A549 (cell line): ENCODE measurements around the gene PCGF2. TPM values are rescaled to one million over a fixed set of nuclear protein-coding genes. Genes with fewer than 3 reads are reported as not detected.

Source experiments
- ATAC-seq, 2 experiments: fragments of 200-7000 bp in 1 of 2; fragments of >200 bp in 1 of 2; cut with Nextera tagmentation in 1 of 2; cut with Tn5 transposase in 1 of 2; 3 replicates each; pipeline versions ENCODE4 v1.8.0 to v1.9.1; 2018 to 2020; ENCODE audit warnings: mild to moderate bottlenecking in 1 of 2, moderate library complexity in 1 of 2
- CTCF ChIA-PET: fragments of 300-600 bp; sonication (Branson Sonifier 250); formaldehyde crosslinking; extraction: SDS; loops from one replicate; lab custom pipeline; 2021; ENCODE audit warnings: antibody characterized with exemption, inconsistent platforms; lab: Yijun Ruan, JAX
- POLR2A ChIA-PET: fragments of 350-600 bp; formaldehyde crosslinking; extraction: SDS; loops from one replicate; lab custom pipeline; 2021; ENCODE audit warnings: antibody characterized with exemption, inconsistent platforms; lab: Yijun Ruan, JAX
- DNase-seq, 2 experiments: peaks; one replicate each; pipeline versions ENCODE4 v3.0.0 to v3.0.0-alpha.2; 2011 to 2016; ENCODE audit warnings: low read depth in 1 of 2, low spot score in 1 of 2
- FAIRE-seq: peaks from 2 replicates; lab custom pipeline; 2011; peaks lifted over from hg19 to GRCh38; lab: Jason Lieb, UNC
- H3K27ac ChIP-seq, 2 experiments: fragments of >200 bp; sonication (Bioruptor Twin); formaldehyde crosslinking; 3 replicates each; pipeline ENCODE4 v1.5.1; 2016 to 2017
- H3K4me1 ChIP-seq: fragments of >200 bp; sonication (Bioruptor Twin); formaldehyde crosslinking; 3 replicates; pipeline ENCODE4 v1.6.1; 2016
- H3K4me2 ChIP-seq: fragments of >200 bp; sonication (Bioruptor Twin); formaldehyde crosslinking; 3 replicates; pipeline ENCODE4 v1.6.1; 2016
- H3K4me3 ChIP-seq: fragments of >200 bp; sonication (Bioruptor Twin); formaldehyde crosslinking; 3 replicates; pipeline ENCODE4 v1.5.1; 2016
- H3K9me3 ChIP-seq: fragments of >200 bp; sonication (Bioruptor Twin); formaldehyde crosslinking; 3 replicates; pipeline ENCODE4 v1.6.1; 2016
- BHLHE40 ChIP-seq: IDR thresholded peaks from 2 replicates; pipeline ENCODE4 v1.6.1; 2012; ENCODE audit warnings: low read depth, low read length, inconsistent platforms
- CBX2 ChIP-seq: fragments of 200-600 bp; sonication (generic); IDR thresholded peaks from 2 replicates; pipeline ENCODE4 v1.6.1; 2016; ENCODE audit warnings: low read depth, mild to moderate bottlenecking, borderline replicate concordance
- CBX8 ChIP-seq: fragments of 200-600 bp; sonication (generic); IDR thresholded peaks from 2 replicates; pipeline ENCODE4 v1.6.1; 2016
- CHD4 ChIP-seq: fragments of 200-600 bp; sonication (generic); IDR thresholded peaks from 2 replicates; pipeline ENCODE4 v1.6.1; 2016; ENCODE audit warnings: antibody characterized with exemption, mild to moderate bottlenecking, borderline replicate concordance
- EHF ChIP-seq: fragments of 250-450 bp; sonication (Bioruptor Pico); IDR thresholded peaks from 2 replicates; pipeline ENCODE4 v1.5.0; 2020; ENCODE audit warnings: mild to moderate bottlenecking
- FOSB ChIP-seq: fragments of 250-450 bp; sonication (Bioruptor Pico); IDR thresholded peaks from 2 replicates; pipeline ENCODE4 v1.5.0; 2020; ENCODE audit warnings: mild to moderate bottlenecking, moderate library complexity
- HDAC2 ChIP-seq: fragments of 200-600 bp; sonication (generic); IDR thresholded peaks from 2 replicates; pipeline ENCODE4 v1.6.1; 2016
- HOXB13 ChIP-seq: fragments of 250-450 bp; sonication (Bioruptor Pico); IDR thresholded peaks from 2 replicates; pipeline ENCODE4 v1.5.0; 2020; ENCODE audit warnings: low read depth, mild to moderate bottlenecking, moderate library complexity
- JUN ChIP-seq, 2 experiments: fragments of >200 bp; sonication (Bioruptor Twin); formaldehyde crosslinking; IDR thresholded peaks; 2 replicates in 1 of 2; 3 replicates in 1 of 2; pipeline ENCODE4 v1.6.1; 2016 to 2017
- JUNB ChIP-seq: fragments of >200 bp; sonication (Bioruptor Twin); formaldehyde crosslinking; IDR thresholded peaks from 2 replicates; pipeline ENCODE4 v1.6.1; 2016
- KDM1A ChIP-seq: fragments of 200-600 bp; sonication (generic); IDR thresholded peaks from 2 replicates; pipeline ENCODE4 v1.6.1; 2016; ENCODE audit warnings: low read depth, mild to moderate bottlenecking
- MAFK ChIP-seq: fragments of 450-650 bp; IDR thresholded peaks from 2 replicates; pipeline ENCODE4 v1.6.1; 2014; ENCODE audit not compliant: partially characterized antibody
- NR3C1 ChIP-seq: fragments of >200 bp; sonication (Bioruptor Twin); formaldehyde crosslinking; IDR thresholded peaks from 3 replicates; pipeline ENCODE4 v1.6.1; 2017
- POLR2AphosphoS2 ChIP-seq: conservative IDR thresholded peaks from 2 replicates; pipeline ENCODE4 v1.6.1; 2012; ENCODE audit warnings: low read length, improper control_type of control experiment, inconsistent platforms
- RAD21 ChIP-seq, 2 experiments: fragments of >200 bp in 1 of 2; sonication (Bioruptor Twin) in 1 of 2; formaldehyde crosslinking in 1 of 2; IDR thresholded peaks in 1 of 2; conservative IDR thresholded peaks in 1 of 2; 2 replicates in 1 of 2; 3 replicates in 1 of 2; pipeline ENCODE4 v1.6.1; 2012 to 2018; ENCODE audit warnings: inconsistent platforms in 1 of 2
- RARB ChIP-seq: fragments of 250-450 bp; sonication (Bioruptor Pico); IDR thresholded peaks from 2 replicates; pipeline ENCODE4 v1.8.0; 2021; ENCODE audit warnings: mild to moderate bottlenecking, moderate library complexity
- RNF2 ChIP-seq: fragments of 200-600 bp; sonication (generic); IDR thresholded peaks from 2 replicates; pipeline ENCODE4 v1.6.1; 2016; ENCODE audit warnings: low read depth, mild to moderate bottlenecking, antibody characterized with exemption, moderate library complexity, borderline replicate concordance
- SREBF2 ChIP-seq: fragments of 450-650 bp; IDR thresholded peaks from 2 replicates; pipeline ENCODE4 v1.6.1; 2014; ENCODE audit warnings: mild to moderate bottlenecking, moderate library complexity
- ZC3H11A ChIP-seq: fragments of 450-650 bp; IDR thresholded peaks from 2 replicates; pipeline ENCODE4 v1.6.1; 2014; ENCODE audit warnings: antibody characterized with exemption, mild to moderate bottlenecking
- ZFP36 ChIP-seq: fragments of 450-650 bp; IDR thresholded peaks from 2 replicates; pipeline ENCODE4 v1.6.1; 2014; ENCODE audit warnings: borderline replicate concordance; ENCODE audit not compliant: partially characterized antibody
- ZSCAN20 ChIP-seq: fragments of 250-450 bp; sonication (Bioruptor Pico); IDR thresholded peaks from 2 replicates; pipeline ENCODE4 v1.8.0; 2022; ENCODE audit warnings: mild to moderate bottlenecking, moderate library complexity
- WGBS: methylation state at CpG from one replicate; pipeline ENCODE4 v1.1.6; 2017; ENCODE audit errors: missing lambda C conversion rate; 5-methylcytosine and 5-hydroxymethylcytosine counted together
- polyA plus RNA-seq, 4 experiments: library from polyadenylated mRNA; depleted of rRNA in 3 of 4; stranded (reverse); fragments of >200 nt; fragmentation: RNase III in 1 of 4; extraction: RNeasy Plus Mini Kit Qiagen cat#74134 plus additional on column Dnase treatment in 1 of 4; gene quantifications; 2 replicates in 3 of 4; 3 replicates in 1 of 4; pipeline ENCODE4 v1.2.3, GENCODE V29; 2011 to 2017
- TF ChIP-seq, protein P1 (sequence below): fragments of 250-450 bp; sonication (Bioruptor Pico); IDR thresholded peaks from 2 replicates; pipeline ENCODE4 v1.5.0; 2020; ENCODE audit warnings: low read depth, mild to moderate bottlenecking, moderate library complexity
- TF ChIP-seq, protein P2 (sequence below): fragments of 150-350 bp; IDR thresholded peaks from 2 replicates; pipeline ENCODE4 v1.6.1; 2014; ENCODE audit warnings: low read depth, mild to moderate bottlenecking, low read length
- TF ChIP-seq, protein P3 (sequence below): fragments of 250-450 bp; sonication (Bioruptor Pico); IDR thresholded peaks from 2 replicates; pipeline ENCODE4 v1.5.0; 2021; ENCODE audit warnings: mild to moderate bottlenecking, moderate library complexity, borderline replicate concordance
- TF ChIP-seq, protein P4 (sequence below): IDR thresholded peaks from 2 replicates; pipeline ENCODE4 v1.6.1; 2012

The PCGF2 gene
- polyA plus RNA-seq, 2 of the 4 experiments (the other 2 are of a cell fraction) = 19.9 to 43.6 TPM

DNA sequence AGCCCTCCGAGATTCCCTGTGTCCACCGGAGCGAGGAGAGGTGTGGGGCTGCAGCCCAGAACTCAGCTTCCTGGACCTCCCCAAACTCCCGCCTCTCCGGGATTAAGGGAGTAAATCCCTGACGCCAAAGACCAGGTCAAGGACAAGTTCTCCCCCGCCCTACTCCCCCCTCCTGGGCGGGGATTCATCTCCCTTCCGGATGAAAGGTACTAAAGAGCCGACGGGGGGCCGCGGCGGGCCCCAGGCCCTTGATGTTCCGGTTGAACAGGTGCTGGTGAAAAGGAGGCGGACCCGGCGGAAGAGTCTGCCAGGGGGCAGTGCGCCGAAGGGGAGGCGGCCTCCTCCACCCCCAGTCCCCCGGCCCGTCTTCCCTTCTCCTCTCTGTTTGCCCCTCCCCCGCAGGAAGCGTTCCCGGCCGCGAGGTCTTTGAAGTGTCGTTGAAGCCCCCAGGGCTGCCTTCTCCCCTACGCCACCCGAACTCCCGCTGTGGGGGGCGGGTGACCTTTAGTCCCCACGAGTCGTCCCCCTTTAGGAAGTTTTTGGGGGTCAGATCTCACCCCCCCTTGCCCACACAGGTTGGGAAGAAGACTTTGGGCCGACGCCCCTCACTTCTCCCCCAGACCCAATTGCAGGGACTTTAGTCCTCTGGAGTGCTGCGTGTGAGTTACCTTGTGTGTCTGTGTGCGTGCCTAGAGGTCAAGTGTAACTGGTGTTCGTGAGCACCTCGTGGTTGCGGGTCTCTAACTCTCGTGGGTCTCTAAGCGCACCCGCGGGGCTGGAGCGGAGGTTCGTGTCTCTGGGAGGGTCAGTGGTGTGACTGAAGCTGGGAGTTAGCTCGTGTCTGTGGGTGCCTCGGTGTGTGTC, 44.2 kb downstream of the PCGF2 start:
- DNase-seq = no peak
- no peak for FAIRE-seq
- 54% methylated on average over 50 of the region's 50 CpGs for WGBS
- ATAC-seq = no peak
- peaks cover 47% of the 10 kb centered on the region for H3K4me1 ChIP-seq
- no peaks in the 10 kb centered on the region for H3K9me3 ChIP-seq
- peak overlapping the region; percentile 92 for H3K4me2 ChIP-seq
- peak overlapping the region; percentile 94 for H3K4me3 ChIP-seq
- H3K27ac ChIP-seq = peak overlapping the region; percentile 82 to 98
- TF ChIP-seq BHLHE40 = no peak
- no peak for TF ChIP-seq RARB
- no peak for TF ChIP-seq NR3C1
- TF ChIP-seq JUNB = no peak
- TF ChIP-seq CBX8 = no peak
- TF ChIP-seq RNF2 = no peak
- TF ChIP-seq, protein P1, sequence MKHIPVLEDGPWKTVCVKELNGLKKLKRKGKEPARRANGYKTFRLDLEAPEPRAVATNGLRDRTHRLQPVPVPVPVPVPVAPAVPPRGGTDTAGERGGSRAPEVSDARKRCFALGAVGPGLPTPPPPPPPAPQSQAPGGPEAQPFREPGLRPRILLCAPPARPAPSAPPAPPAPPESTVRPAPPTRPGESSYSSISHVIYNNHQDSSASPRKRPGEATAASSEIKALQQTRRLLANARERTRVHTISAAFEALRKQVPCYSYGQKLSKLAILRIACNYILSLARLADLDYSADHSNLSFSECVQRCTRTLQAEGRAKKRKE (CRISPR knock-in tag) = no peak
- no peak for TF ChIP-seq ZC3H11A
- TF ChIP-seq MAFK = no peak
- no peak for TF ChIP-seq EHF
- no peak for TF ChIP-seq CBX2
- no peak for TF ChIP-seq SREBF2
- TF ChIP-seq, protein P2, sequence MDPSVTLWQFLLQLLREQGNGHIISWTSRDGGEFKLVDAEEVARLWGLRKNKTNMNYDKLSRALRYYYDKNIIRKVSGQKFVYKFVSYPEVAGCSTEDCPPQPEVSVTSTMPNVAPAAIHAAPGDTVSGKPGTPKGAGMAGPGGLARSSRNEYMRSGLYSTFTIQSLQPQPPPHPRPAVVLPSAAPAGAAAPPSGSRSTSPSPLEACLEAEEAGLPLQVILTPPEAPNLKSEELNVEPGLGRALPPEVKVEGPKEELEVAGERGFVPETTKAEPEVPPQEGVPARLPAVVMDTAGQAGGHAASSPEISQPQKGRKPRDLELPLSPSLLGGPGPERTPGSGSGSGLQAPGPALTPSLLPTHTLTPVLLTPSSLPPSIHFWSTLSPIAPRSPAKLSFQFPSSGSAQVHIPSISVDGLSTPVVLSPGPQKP = no peak
- TF ChIP-seq JUN (IDR thresholded peaks at IDR 0.05) = no peak
- TF ChIP-seq, protein P3, sequence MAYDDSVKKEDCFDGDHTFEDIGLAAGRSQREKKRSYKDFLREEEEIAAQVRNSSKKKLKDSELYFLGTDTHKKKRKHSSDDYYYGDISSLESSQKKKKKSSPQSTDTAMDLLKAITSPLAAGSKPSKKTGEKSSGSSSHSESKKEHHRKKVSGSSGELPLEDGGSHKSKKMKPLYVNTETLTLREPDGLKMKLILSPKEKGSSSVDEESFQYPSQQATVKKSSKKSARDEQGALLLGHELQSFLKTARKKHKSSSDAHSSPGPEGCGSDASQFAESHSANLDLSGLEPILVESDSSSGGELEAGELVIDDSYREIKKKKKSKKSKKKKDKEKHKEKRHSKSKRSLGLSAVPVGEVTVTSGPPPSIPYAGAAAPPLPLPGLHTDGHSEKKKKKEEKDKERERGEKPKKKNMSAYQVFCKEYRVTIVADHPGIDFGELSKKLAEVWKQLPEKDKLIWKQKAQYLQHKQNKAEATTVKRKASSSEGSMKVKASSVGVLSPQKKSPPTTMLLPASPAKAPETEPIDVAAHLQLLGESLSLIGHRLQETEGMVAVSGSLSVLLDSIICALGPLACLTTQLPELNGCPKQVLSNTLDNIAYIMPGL (CRISPR knock-in tag) = no peak
- TF ChIP-seq RAD21 (conservative IDR thresholded peaks at IDR 0.05 in 1 of 2, IDR thresholded peaks at IDR 0.05 in 1 of 2) = no peak
- POLR2A ChIA-PET = interaction anchor here (1.0 to 1.4 kb wide), 2 partner anchors 15 to 166 kb away, joined by 3 to 4 read pairs; partner anchors contain the start of gene LASP1
- CTCF ChIA-PET = interaction anchor here (1.1 to 2.2 kb wide), 3 partner anchors 26 to 36 kb away, joined by 6 to 10 read pairs (median 8); no protein-coding TSS in a partner anchor

GRCh38 chr17:38702916-38703741, 45.0 kb downstream of the PCGF2 start:
- Histone ChIP-seq H3K27ac (peak overlapping the region; percentile 84 to 98; a peak in 5 of 6 replicates), H3K4me2 (peak overlapping the region; percentile 92), H3K4me3 (peak overlapping the region; percentile 56), H3K4me1 (peaks cover 47% of the 10 kb centered on the region), H3K9me3 (no peaks in the 10 kb centered on the region)
- DNase-seq (no peak), FAIRE-seq (no peak), ATAC-seq (no peak)
- TF ChIP-seq KDM1A (peak; percentile 87), HDAC2 (0 out of 2 replicates have a peak, but pooled peaks have one; percentile 45), NR3C1 (no peak), HOXB13 (CRISPR knock-in tag) (no peak), ZSCAN20 (CRISPR knock-in tag) (no peak), CHD4 (peak; percentile 64), FOSB (0 out of 2 replicates have a peak, but pooled peaks have one; percentile 60), POLR2AphosphoS2 (no peak), ZFP36 (peak; percentile 76)
- TF ChIP-seq, protein P4, sequence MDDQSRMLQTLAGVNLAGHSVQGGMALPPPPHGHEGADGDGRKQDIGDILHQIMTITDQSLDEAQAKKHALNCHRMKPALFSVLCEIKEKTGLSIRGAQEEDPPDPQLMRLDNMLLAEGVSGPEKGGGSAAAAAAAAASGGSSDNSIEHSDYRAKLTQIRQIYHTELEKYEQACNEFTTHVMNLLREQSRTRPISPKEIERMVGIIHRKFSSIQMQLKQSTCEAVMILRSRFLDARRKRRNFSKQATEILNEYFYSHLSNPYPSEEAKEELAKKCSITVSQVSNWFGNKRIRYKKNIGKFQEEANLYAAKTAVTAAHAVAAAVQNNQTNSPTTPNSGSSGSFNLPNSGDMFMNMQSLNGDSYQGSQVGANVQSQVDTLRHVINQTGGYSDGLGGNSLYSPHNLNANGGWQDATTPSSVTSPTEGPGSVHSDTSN = no peak
- 73% methylated on average over 55 of the region's 55 CpGs for WGBS
- ChIA-PET POLR2A (interaction anchor here (0.6 kb wide), 1 partner anchor 1773 kb away, joined by 3 read pairs; no protein-coding TSS in a partner anchor), CTCF (interaction anchor here (2.2 to 6.8 kb wide), 3 partner anchors 26 to 32 kb away, joined by 7 to 41 read pairs (median 11); partner anchors contain the start of gene CISD3)
